Measurements from ENCODE around the gene DDX6. TPM values are rescaled to one million over a fixed set of nuclear protein-coding genes. Genes with fewer than 3 reads are reported as not detected.

Gene DDX6
- total and polyA plus RNA-seq, 2 donors (not counting 3 experiments of a cell fraction or from before 2014, with no cell fraction given) = 19.1 to 138 TPM

DNA sequence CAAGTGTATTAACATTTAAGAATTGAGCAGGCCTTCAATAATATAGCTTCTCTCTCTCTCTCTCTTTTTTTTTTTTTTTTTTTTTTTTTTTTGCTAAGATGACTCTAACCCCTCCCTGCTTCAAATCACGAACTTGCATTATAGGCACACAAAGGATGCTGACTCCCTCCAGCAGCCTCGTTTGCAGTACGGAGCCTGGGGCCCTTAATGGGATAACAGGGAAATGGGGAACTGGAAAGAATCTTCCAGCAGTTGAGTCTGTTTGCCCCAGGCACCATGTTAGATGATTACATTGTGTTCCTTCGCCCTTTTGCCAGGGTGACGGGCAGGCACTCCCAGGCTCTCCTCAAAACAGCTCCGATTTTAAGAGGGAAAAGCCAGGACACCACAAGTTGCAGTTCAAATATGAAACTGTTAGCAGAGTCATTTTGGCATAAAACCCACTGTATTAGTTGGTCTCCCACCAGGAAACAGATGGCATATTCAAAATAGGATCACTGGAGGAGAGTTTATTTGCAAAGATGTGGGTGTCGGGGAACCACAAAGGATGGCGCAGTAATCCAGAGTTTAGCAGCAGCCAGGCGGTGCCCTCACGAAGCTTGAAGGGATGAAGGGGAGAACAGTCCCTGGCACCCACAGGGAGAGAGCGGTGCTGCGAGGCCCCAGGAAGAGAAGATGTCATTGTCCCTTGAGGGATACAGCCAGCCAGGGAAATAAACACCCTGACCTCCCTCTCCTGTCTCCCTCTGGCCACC, 85.0 kb downstream of the DDX6 start:
- DNase-seq (ENCODE audit: low read depth, low spot score) (no peak), FAIRE-seq (no peak)
- no peak for TF ChIP-seq EZH2 (IDR thresholded peaks at IDR 0.05; ENCODE audit: borderline replicate concordance, low read depth, low read length, severe bottlenecking)
- TF ChIP-seq FOS (IDR thresholded peaks at IDR 0.05; ENCODE audit: borderline replicate concordance, insufficient read depth, low read length) = no peak
- no peak for TF ChIP-seq JUN (IDR thresholded peaks at IDR 0.05; ENCODE audit: borderline replicate concordance, insufficient read depth, insufficient read length, low read depth)
- TF ChIP-seq, protein P1, sequence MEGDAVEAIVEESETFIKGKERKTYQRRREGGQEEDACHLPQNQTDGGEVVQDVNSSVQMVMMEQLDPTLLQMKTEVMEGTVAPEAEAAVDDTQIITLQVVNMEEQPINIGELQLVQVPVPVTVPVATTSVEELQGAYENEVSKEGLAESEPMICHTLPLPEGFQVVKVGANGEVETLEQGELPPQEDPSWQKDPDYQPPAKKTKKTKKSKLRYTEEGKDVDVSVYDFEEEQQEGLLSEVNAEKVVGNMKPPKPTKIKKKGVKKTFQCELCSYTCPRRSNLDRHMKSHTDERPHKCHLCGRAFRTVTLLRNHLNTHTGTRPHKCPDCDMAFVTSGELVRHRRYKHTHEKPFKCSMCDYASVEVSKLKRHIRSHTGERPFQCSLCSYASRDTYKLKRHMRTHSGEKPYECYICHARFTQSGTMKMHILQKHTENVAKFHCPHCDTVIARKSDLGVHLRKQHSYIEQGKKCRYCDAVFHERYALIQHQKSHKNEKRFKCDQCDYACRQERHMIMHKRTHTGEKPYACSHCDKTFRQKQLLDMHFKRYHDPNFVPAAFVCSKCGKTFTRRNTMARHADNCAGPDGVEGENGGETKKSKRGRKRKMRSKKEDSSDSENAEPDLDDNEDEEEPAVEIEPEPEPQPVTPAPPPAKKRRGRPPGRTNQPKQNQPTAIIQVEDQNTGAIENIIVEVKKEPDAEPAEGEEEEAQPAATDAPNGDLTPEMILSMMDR (IDR thresholded peaks at IDR 0.05; ENCODE audit: extremely low read depth in 1 of 2, insufficient read depth in 1 of 2, low read depth in 1 of 2, low read length in 2 of 2) = no peak
- TF ChIP-seq POLR2AphosphoS5 (IDR thresholded peaks at IDR 0.05; ENCODE audit: insufficient read depth, low read depth, low read length) = no peak
- TF ChIP-seq POLR2A (IDR thresholded peaks at IDR 0.05; ENCODE audit: low read depth, low read length) = no peak
- TF ChIP-seq GATA2 (IDR thresholded peaks at IDR 0.05; ENCODE audit: insufficient read depth, insufficient read length, low read depth, low read length) = no peak
- TF ChIP-seq MYC (IDR thresholded peaks at IDR 0.05; ENCODE audit: low read depth, low read length) = no peak
- TF ChIP-seq, protein P2, sequence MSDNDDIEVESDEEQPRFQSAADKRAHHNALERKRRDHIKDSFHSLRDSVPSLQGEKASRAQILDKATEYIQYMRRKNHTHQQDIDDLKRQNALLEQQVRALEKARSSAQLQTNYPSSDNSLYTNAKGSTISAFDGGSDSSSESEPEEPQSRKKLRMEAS (IDR thresholded peaks at IDR 0.05; ENCODE audit: insufficient read depth, insufficient read length) = no peak
- no peak overlapping the region for H2AFZ ChIP-seq (ENCODE audit: low read depth, low read length)
- intact Hi-C loops (cut with micrococcal nuclease) = no loop called here
- no peak overlapping the region for H3K27ac ChIP-seq (ENCODE audit: insufficient read depth, low read depth, low read length)
- dilution Hi-C loops (cut with MboI; ENCODE audit: extremely low pct_ligation_motif_present, low sequenced_read_pairs) = no loop called here
- H3K27me3 ChIP-seq (ENCODE audit: control insufficient read depth in 2 of 2, insufficient read depth in 2 of 2, low read length in 2 of 2) = peaks cover 3 to 5% of the 10 kb centered on the region in 2 experiments
- no peak overlapping the region for H3K4me2 ChIP-seq (ENCODE audit: insufficient read depth, low read length)
- no peaks in the 10 kb centered on the region for H3K36me3 ChIP-seq (ENCODE audit: control insufficient read depth in 2 of 2, extremely low read depth in 1 of 2, insufficient read depth in 2 of 2, low read length in 2 of 2)
- H4K20me1 ChIP-seq (replicated peaks; ENCODE audit: control insufficient read depth, extremely low read depth, insufficient read depth, low read length) = no peaks in the 10 kb centered on the region
- POLR2A ChIA-PET = no interaction called here
- H3K9me3 ChIP-seq (replicated peaks; ENCODE audit: control insufficient read depth, insufficient read depth, low read length) = no peaks in the 10 kb centered on the region
- CTCF ChIA-PET = interaction anchor here (1.3 kb wide), 1 partner anchor 16 kb away, joined by 4 read pairs; no protein-coding TSS in a partner anchor
- no peak overlapping the region for H3K4me3 ChIP-seq (replicated peaks in 1 of 3; ENCODE audit: insufficient read depth in 1 of 3, low read depth in 1 of 3, low read length in 3 of 3)
- no peaks in the 10 kb centered on the region for H3K9me1 ChIP-seq (replicated peaks; ENCODE audit: control insufficient read depth, extremely low read depth, insufficient read depth, low read length)
- H3K79me2 ChIP-seq (ENCODE audit: control insufficient read depth, insufficient read depth, low read length) = no peaks in the 10 kb centered on the region
- no TSS peak for BruUV-seq (replicated peaks)
- no peaks in the 10 kb centered on the region for H3K4me1 ChIP-seq (ENCODE audit: control insufficient read depth, extremely low read depth, insufficient read depth, low read length)
- H3K9ac ChIP-seq (replicated peaks; ENCODE audit: extremely low read depth, insufficient read depth, low read length) = no peak overlapping the region
